Hippocampal formation (tissue), 2 donors: ENCODE results near the gene WFDC12.
"Not testable (repeated sequence)": the region's sequence is repeated elsewhere in the genome, so short reads cannot be mapped to it uniquely, and the experiment has no call there.

ENCODE experiments used
- DNase-seq, 2 donors: peaks; one replicate each; lab custom pipeline; 2025; lab: John Stamatoyannopoulos, UW

Gene WFDC12, protein sequence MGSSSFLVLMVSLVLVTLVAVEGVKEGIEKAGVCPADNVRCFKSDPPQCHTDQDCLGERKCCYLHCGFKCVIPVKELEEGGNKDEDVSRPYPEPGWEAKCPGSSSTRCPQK

DNA sequence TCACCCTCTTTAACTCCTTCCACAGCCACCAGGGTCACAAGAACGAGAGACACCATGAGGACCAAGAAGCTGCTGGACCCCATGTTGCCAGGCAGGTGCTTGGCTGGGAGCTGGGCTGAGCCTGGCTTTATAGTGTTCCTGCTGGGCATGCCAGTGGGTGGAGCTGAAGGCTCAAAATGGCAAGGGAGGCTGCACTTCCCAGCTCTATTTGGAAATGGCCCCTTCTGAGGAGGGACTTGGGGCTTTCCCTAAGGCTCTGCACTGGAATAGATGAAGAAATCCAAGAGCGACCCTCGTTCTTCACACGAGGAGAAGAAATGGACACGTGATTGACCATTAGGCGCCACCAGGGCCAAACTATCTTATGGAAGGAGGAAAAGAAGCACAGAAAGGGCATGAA is at the start of gene WFDC12:
WFDC12 (minus strand) TSS at position 101 of the 400 bp plus-strand sequence; CDS start at position 83, 18 bp downstream.
- no peak for DNase-seq

DNA sequence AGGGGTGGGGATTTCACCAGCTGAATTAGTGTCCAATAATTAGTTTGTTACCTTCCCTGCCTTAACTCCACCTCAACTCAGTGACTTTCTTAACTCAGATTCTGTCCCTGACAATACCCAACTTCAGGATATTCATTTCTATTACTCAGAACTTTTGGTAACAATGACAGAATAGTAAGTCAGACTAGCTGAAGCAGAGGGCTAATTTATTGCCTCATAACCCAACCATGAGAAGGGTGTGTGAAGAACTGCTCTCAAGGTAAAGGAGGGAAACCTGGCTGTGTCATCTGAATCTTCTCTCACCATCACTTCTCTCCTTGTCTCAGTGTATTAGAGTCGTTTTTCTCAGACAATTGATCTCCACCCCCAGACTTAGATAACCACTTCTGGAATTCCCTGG is 49.3 kb upstream of the WFDC12 start:
- no peak for DNase-seq

DNA sequence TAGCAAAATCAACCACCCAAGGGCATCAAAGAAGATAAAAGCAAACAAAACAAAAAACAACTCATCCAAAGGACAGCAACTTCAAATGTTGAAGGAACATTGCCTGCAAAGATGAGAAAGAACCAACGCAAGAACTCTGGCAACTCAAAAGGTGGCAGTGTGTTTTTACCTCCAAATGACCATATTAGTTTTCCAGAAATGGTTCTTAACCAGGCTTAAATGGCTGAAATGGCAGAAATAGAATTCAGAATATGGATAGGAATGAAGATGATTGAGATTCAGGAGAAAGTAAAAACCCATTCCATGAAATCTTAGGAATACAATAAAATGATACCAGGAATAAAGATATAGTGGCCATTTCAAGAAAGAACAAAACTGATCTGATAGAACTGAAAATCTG is 40.6 kb upstream of the WFDC12 start:
- no peak for DNase-seq

DNA sequence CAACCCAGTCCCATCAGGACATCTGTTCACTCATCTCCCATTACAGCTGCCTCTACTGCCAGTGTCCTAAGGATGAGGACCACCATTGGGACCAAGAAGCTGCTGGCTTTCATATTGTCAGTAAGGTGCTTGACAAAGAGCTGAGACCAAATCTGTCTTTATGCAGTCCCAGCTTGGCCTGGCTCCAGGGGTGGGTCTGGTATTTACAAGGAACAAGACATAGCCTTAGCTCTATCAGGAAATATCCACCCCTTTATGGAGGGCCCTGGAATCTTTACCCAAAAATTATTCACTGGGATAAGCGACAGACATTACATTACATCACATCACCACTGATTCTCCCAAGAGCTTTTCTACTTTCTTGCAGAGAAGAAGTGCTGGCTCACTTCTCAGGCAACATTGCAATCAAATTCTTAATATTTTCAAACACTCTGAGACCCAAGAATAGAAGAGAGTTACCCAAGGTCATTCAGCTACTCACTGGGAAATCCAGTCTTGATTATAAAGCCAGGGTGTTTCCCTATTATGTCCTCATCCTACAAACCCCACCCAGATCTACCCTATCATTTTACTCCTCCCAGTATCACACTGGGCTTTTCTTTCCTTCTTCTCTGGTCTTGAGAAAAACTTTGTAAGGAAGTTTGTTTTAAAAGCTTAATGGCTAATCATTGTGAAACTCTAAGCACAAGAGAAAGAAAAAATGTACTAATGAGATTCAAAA is 39.0 kb upstream of the WFDC12 start:
- no peak for DNase-seq

DNA sequence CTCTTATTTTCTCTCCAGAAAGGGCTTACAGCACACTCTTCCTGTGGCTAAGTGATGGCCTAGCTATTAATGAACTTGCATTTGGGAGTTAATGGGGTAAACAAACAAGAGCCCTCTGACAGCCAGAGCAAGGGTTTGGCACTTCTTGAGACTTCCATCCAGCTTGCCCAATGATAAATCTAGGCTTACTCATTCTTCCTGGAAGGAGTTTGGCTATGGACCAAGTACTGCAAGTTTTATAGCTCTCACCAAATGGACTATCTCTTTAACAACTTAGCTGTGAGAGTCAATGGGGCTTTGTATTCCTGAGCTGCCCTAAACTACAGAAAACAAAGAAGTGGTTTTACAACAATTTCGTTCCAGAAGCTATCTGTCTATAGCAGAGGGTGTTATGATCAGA is 33.7 kb upstream of the WFDC12 start:
- DNase-seq = peak in 1 of 2 donors; percentile 33

DNA sequence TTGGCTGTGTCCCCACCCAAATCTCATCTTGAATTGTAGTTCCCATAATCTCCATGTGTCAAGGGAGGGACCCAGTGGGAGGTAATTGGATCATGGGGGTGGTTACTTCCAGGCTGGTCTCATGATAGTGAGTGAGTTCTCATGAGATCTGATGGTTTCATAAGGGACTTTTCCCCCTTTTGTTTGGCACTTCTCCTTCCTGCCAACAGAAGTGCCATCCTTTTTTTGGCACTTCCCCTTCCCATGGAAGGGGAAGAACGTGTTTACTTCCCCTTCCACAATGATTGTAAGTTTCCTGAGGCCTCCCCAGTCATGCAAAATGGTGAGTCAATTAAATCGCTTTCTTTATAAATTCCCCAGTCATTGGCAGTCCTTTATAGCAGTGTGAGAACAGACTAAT is 32.4 kb upstream of the WFDC12 start:
- no peak for DNase-seq

DNA sequence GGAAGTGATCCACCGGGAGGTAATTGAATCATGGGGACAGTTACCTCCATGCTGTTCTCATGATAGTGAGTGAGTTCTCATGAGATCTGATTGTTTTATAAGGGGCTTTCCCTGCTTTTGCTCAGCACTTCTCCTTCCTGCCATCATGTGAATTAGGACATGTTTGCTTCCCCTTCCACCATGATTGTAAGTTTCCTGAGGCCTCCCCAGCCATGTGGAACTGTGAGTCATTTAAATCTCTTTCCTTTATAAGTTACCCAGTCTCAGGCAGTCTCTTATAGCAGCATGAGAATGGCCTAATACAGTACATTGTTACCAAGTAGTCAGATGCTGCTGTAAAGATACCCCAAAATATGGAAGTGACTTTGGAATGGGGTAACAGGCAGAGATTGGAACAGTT is 30.5 kb upstream of the WFDC12 start:
- DNase-seq = not testable (repeated sequence)

DNA sequence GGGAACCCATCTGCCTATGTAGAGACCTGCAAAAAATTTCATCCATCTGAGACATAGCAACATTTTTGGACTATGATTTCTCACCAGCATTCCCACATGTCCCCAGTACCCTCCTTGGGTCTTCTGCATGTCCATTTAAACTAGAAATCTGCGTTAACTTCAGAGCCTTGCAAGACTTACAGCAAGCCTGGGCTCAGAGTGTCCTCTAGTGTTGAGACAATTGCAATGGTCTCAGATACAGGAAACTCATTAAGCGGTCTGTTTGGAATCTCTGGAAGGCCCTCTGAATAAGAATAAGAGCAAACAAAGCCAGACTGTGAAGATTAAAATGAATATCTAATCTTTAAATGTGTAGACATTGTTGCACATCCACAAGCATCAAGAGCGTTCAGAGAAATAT is 29.9 kb upstream of the WFDC12 start:
- DNase-seq = no peak

DNA sequence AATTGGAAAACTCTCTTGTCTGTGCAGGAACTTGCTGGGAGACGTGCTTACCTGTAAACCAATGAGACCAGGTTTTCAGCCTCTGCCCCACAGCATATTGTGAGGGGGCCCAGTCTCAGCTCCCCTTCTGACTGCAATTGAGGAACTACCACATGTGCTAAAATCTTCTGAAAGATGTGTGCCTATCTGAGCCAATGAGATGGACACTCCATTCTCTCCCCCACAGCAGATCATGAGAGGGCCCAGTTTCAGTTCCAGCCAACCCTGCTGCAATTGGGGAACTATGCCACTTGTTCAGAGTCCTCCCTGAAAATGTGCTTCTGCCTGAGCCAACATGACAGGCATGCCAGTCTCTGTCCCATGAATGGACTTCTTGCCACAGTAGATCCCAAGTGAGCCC is 29.5 kb upstream of the WFDC12 start:
- DNase-seq = peak; percentile 0 to 8

DNA sequence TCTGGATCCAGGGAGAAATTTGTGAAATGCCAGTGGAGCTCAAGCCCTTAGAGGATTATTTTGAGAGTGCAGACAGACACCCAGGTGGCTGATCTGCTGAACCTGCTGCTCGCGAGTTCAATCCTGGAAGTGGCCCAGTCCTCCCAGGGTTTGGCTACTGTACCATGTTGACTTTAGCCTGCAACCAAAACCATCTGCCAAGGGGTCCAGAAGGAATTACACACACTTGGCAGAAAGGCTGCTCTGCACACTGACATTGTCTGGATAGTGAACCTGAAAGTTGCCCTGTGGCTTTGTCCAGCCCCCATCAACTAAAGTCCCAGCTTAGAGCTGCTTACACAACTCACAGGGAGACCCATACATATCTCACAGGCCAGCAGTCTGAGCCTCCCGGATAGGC is 28.9 kb upstream of the WFDC12 start:
- DNase-seq = no peak

DNA sequence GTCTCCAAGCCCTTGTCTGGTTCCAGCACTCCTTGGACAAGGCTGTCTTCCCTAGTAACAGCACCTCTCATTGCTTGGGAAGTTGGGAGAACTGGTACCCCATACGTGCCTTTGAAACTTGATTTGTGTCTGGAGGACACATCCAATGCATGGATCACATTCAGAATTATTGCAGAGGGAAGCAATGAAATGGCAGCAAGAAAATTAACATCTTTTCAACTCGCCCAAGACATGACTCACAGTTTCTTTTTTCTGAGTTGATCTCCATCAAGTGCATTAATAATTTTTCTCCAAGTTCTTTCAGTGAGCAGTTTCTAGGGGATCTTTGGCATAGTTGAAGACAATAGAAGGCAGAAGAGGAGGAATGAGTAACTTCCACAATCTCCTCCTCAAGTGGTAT is 28.1 kb upstream of the WFDC12 start:
- DNase-seq = no peak

DNA sequence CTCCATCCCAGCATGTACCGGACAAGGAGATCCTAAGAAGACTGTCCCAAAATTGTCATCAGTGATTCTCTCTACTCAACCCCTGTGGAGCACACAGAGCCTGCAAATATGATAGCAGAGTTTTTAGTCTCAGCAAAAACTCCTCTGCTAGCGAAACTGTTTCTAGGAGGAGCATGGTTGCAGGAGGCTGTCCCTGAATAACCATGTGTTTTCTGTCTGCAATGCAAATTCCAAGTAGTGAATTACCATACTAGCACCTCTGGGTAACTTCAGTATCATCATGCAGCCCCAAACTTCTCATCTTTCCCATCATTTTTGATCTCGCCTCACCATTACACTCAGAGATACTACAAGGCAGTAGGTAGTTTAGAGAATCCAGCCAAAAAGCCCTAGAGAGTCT is 24.8 kb upstream of the WFDC12 start:
- no peak for DNase-seq

DNA sequence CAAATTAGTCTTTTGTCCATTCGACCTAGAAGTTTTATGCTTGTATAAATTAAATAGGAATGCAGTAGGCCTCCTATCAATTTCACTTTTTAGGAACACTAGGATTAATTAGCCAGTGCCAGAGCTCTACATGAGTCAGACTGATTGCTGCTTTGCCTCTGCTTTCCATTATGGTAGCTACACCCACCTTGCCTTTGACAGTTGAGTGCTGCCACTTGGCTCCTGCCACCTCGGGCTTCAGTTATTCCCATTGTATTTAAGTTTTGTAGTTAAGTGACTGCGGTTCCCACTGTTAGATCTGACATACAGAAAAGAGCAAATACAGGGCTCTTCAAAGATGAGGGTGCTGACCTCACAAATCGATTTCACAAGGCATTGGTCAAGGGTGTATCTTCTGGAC is 16.6 kb upstream of the WFDC12 start:
- no peak for DNase-seq

DNA sequence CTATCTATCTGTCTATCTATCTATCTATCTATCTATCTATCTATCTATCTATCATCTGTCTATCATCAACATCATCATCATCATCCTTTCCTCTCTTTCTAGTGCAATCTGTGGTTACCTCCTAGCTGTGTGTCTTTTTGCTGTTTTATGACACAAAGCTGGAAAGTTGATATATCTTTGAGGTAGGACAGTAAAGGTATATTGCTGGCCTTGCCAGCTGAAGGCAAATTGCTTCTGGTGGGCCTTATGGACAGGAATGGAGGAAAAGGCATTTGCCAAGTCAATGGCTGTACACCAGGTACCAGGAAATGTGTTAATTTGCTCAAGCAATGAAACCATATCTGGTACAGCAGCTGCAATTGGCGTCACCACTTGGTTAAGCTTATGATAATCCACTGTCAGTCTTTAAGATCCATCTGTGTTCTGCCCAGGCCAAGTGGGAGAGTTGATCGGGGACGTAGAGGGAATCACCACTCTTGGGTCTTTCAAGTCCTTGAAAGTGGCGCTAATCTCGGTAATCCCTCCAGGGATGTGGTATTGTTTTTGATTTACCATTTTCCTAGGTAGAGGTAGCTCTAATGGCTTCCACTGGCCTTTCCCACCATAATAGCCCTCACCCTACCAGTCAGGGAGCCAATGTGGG is 15.6 kb upstream of the WFDC12 start:
- DNase-seq = not testable (repeated sequence)

DNA sequence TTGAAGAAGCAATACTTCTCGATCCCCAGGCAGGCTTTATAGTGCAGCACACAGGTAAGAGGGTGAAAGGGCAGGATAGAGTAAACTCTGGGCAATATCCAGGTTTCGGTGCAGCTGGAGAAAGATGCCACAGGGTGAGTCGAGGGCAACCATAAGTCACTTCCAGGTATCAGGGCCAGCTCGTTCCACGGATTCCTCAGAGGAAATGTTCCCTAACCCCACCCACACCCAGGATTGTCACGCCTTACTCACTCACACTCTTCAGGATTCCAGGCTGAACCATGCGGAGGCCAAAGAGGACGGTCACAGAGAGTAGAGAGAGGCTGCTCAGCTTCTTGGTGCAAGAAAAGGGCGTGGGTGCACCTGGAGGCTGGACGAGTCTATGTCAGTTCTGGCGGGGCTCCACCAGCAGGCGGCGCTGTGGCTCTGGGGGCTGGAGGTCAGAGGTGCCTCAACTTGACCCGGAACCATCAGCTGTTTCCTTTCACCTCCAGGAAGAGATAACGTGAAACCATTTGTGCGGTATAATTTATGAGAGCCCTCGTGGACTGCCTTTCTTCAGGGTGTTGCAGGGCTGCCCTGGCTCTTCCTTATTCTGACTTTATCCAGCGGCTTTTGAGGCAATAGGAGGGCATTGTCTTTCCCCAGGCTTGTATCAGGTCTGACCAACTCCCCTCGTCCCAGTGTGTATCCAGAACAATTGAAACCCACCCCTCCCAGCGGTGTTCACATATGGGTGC is 14.5 kb upstream of the WFDC12 start:
- DNase-seq = no peak

DNA sequence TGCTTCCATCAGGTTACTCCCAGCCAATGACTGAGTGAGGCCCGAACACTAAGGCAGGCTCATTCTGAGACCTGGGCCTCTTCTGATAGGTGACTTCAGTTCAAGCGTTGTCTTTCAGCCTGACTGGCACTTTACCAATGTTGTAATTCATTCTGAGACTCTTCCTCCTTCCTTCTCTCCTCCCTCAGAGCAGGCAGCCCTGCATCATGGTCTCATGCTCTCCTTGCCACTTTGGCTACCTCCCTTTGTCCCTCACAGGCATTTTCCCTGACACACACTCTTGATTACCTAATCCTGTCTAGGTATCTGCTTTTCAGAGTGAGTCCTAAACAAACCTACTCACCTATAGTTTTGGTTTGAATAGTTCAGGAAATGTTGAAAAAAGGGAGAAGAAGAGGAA is 12.6 kb upstream of the WFDC12 start:
- DNase-seq = no peak

DNA sequence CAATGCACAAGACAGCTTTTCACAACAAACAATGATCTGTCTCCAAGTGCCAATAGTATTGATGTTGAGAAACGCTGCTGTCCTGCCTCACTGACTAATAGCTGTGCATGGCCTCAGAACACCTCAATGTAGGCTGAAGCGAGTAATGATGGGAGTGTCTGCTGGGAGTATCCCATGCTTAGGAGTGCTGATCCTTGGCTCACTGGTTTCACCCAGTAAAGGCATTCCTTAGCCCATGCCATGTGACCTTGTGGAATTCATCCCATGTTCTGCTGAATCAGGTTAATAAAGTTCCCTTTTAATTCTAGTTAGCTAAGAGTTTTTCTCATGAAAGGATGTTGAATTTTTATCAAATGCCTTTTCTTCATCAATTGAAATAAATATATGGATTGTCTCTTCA is 3.8 kb upstream of the WFDC12 start:
- DNase-seq = no peak

DNA sequence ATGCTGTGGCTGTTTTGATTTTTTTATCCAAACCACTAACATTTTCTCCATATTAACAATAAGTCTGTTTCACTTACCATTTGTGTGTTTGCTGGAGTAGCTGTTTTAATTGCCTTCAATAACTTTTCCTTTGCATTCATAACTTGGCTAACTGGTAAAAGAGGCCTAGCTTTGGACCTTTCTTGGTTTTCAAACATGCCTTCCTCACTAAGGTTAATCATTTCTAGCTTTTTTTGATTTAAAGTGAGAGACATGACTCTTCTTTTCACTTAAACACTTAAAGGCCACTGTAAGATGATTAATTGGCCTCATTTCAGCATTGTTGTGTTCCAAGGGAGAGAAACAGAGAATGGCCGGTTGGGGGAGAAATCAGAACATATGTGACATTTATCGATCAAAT is 2.9 kb downstream of the WFDC12 start:
- DNase-seq = no peak

DNA sequence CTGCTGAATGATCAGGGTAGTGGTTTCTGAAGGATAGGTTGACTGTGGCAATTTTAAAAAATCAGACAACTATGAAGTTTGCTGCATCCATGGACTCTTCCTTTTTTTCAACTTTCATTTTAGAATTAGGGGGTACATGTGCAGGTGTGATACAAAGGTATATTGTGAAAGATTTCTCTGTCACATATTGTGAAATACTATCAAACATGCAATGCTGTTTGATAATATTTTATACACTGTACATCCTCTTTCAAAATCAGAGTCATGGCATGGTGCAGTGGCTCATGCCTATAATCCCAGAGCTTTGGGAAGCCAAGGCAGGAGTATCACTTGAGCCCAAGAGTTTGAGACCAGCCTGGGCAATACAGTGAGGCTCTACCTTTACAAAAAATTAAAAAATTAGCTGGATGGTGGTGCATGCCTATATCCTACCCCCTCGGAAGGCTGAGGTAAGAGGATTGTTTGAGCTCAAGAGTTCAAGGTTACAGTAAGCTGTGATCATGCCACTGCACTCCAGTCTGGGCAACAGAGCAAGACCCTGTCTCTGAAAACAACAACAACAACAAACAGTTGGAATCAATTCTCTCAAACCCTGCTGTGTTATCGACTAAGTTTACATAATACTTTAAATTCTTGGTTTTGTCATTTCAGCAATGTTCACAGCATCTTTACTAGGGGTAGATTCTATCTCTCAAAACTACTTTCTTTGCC is 4.6 kb downstream of the WFDC12 start:
- DNase-seq = no peak

DNA sequence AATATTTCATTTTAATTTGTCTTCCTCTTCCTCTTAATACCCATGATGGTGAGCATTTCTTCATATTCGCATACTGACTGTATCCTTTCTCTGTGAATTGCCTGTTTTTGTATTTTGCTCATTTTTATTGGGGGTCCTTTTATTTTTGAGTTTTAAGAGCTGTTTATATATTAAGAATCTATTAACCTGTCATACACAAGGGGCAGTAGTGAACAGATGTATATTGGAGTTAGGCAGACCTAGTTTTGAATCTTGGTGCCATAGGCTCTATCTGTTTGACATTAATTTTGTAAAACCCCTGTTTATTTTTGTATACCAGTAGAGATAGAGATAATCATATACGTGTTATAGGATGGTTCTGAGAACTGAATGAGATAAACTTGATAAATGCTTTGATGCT is 6.2 kb downstream of the WFDC12 start:
- no peak for DNase-seq

DNA sequence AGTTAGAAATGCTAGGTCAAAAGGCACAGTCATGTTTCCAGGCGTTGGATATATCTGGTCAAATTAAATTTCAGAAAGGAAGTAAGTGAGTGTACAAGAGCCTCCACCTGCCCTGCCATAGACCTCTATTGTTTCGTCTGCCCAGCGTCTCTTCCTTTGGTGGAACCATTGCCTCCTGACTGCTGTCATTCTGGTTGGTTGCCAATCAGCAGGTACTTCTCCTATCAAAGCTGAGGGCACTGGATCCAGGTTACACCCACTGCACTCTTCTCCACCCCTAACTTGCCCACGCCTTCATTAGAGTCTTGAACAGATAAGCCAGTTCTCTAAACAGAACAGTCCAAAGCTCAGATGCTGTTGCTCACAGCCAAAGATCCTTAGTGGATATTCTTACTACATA is 6.7 kb downstream of the WFDC12 start:
- DNase-seq = no peak

DNA sequence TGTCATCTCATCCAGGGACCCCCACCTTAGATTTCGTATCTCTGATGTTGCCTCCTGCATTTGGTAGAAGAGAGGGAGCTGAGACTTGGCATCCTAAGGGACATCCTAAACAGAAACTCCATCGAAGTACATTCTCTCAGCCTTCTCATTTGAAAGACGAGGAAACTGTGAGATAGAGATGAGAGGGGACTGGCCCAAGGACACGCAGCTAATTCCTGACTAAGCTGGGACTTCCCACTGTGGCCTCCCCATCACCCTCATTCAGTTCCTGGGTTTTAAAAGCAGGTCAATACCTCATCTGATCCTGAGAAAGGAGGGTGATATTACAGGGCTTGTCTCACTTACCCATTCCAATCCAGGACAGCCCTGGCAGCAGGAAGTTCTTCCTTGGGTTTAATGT is 8.4 kb downstream of the WFDC12 start:
- no peak for DNase-seq
